ENCODE results near the gene CIDEC. TPM values are rescaled to one million over a fixed set of nuclear protein-coding genes. Genes with fewer than 3 reads are reported as not detected.
"Not testable (repeated sequence)": the region's sequence is repeated elsewhere in the genome, so short reads cannot be mapped to it uniquely, and the experiment has no call there.

The CIDEC gene
- polyA plus RNA-seq, 1 donor from 2014 or later, result not detected

- no peaks in the 10 kb centered on the region for H3K36me3 ChIP-seq (ENCODE audit: insufficient read depth, low read length)
- H3K27me3 ChIP-seq (ENCODE audit: insufficient read depth, low read depth, low read length), result no peaks in the 10 kb centered on the region
- H4K20me1 ChIP-seq (ENCODE audit: insufficient read depth), result no peaks in the 10 kb centered on the region
- H3K4me2 ChIP-seq (ENCODE audit: low read length), result no peak overlapping the region
- no peak overlapping the region for H3K27ac ChIP-seq (ENCODE audit: low read length)
- no peaks in the 10 kb centered on the region for H3K9me2 ChIP-seq (ENCODE audit: insufficient read depth, low read length)
- H3K79me2 ChIP-seq (replicated peaks; ENCODE audit: insufficient read depth, low read length), result no peaks in the 10 kb centered on the region
- H3K9ac ChIP-seq (ENCODE audit: low read length), result no peak overlapping the region
- H2AFZ ChIP-seq (ENCODE audit: low read depth, low read length), result no peak overlapping the region
- H3K4me3 ChIP-seq (ENCODE audit: low read length), result no peak overlapping the region
- no peaks in the 10 kb centered on the region for H3K9me3 ChIP-seq (ENCODE audit: low read length)
- no peaks in the 10 kb centered on the region for H3F3A ChIP-seq (ENCODE audit: insufficient read depth, low read length, poor library complexity, severe bottlenecking)
- TF ChIP-seq POLR2AphosphoS5 (IDR thresholded peaks at IDR 0.05), result no peak
- no peak for TF ChIP-seq MXI1 (conservative IDR thresholded peaks at IDR 0.05; ENCODE audit: poor library complexity, severe bottlenecking)
- no peak for TF ChIP-seq SMC3 (conservative IDR thresholded peaks at IDR 0.05; ENCODE audit: poor library complexity)
- no peak for TF ChIP-seq TAF1 (IDR thresholded peaks at IDR 0.05; ENCODE audit: low read depth)
- no peak for TF ChIP-seq RAD21 (conservative IDR thresholded peaks at IDR 0.05)
- TF ChIP-seq REST (IDR thresholded peaks at IDR 0.05; ENCODE audit: borderline replicate concordance), result no peak
- TF ChIP-seq EP300 (conservative IDR thresholded peaks at IDR 0.05; ENCODE audit: poor library complexity, severe bottlenecking), result no peak
- TF ChIP-seq CTCF (IDR thresholded peaks at IDR 0.05; ENCODE audit: poor library complexity, severe bottlenecking), result no peak
- TF ChIP-seq EZH2 (IDR thresholded peaks at IDR 0.05; ENCODE audit: borderline replicate concordance, insufficient read depth, low read length, poor library complexity, severe bottlenecking), result no peak
Measured at GRCh38 chr3:9878700-9879099, 1.4 kb downstream of the CIDEC start.

GRCh38 chr3:9876991-9877390, 3.1 kb downstream of the CIDEC start:
- TF ChIP-seq REST (IDR thresholded peaks at IDR 0.05; ENCODE audit: borderline replicate concordance) (no peak), EP300 (conservative IDR thresholded peaks at IDR 0.05; ENCODE audit: poor library complexity, severe bottlenecking) (no peak), TAF1 (IDR thresholded peaks at IDR 0.05; ENCODE audit: low read depth) (no peak), RAD21 (conservative IDR thresholded peaks at IDR 0.05) (no peak), CTCF (IDR thresholded peaks at IDR 0.05; ENCODE audit: poor library complexity, severe bottlenecking) (no peak), SMC3 (conservative IDR thresholded peaks at IDR 0.05; ENCODE audit: poor library complexity) (no peak), POLR2AphosphoS5 (IDR thresholded peaks at IDR 0.05) (no peak)
- no peak overlapping the region for H2AFZ ChIP-seq (ENCODE audit: low read depth, low read length)

GRCh38 chr3:9876255-9876654, 3.8 kb downstream of the CIDEC start:
- not testable (repeated sequence) for H3F3A ChIP-seq (ENCODE audit: insufficient read depth, low read length, poor library complexity, severe bottlenecking); H3K4me2 ChIP-seq (ENCODE audit: low read length); H2AFZ ChIP-seq (ENCODE audit: low read depth, low read length); H3K27me3 ChIP-seq (ENCODE audit: insufficient read depth, low read depth, low read length); H3K4me3 ChIP-seq (ENCODE audit: low read length); H3K36me3 ChIP-seq (ENCODE audit: insufficient read depth, low read length); H3K9me2 ChIP-seq (ENCODE audit: insufficient read depth, low read length); H3K9ac ChIP-seq (ENCODE audit: low read length); H3K79me2 ChIP-seq (replicated peaks; ENCODE audit: insufficient read depth, low read length); H4K20me1 ChIP-seq (ENCODE audit: insufficient read depth); H3K9me3 ChIP-seq (ENCODE audit: low read length); H3K27ac ChIP-seq (ENCODE audit: low read length)

More at GRCh38 chr3:9876991-9877390, 3.1 kb downstream of the CIDEC start:
- H3K27ac ChIP-seq (ENCODE audit: low read length), result no peak overlapping the region
- H3K4me2 ChIP-seq (ENCODE audit: low read length), result no peak overlapping the region
- H4K20me1 ChIP-seq (ENCODE audit: insufficient read depth), result no peaks in the 10 kb centered on the region
- no peaks in the 10 kb centered on the region for H3F3A ChIP-seq (ENCODE audit: insufficient read depth, low read length, poor library complexity, severe bottlenecking)
- no peak overlapping the region for H3K9ac ChIP-seq (ENCODE audit: low read length)
- H3K9me3 ChIP-seq (ENCODE audit: low read length), result no peaks in the 10 kb centered on the region
- H3K9me2 ChIP-seq (ENCODE audit: insufficient read depth, low read length), result no peaks in the 10 kb centered on the region
- no peaks in the 10 kb centered on the region for H3K79me2 ChIP-seq (replicated peaks; ENCODE audit: insufficient read depth, low read length)
- no peak overlapping the region for H3K4me3 ChIP-seq (ENCODE audit: low read length)
- H3K27me3 ChIP-seq (ENCODE audit: insufficient read depth, low read depth, low read length), result no peaks in the 10 kb centered on the region
- H3K36me3 ChIP-seq (ENCODE audit: insufficient read depth, low read length), result no peaks in the 10 kb centered on the region
